Liver (tissue), 3 donors: ENCODE measurements around the gene EPB41L3.

Experiments
- CTCF ChIP-seq: fragments of 150-350 bp; IDR thresholded peaks from 2 replicates; pipeline ENCODE4 v1.5.1; 2017; ENCODE audit warnings: improper control_type of control experiment, low read depth, low read length; ENCODE audit not compliant: missing input control
- EGR1 ChIP-seq, 2 donors: IDR thresholded peaks; 2 replicates each; pipeline ENCODE4 v1.6.1; 2016 to 2018; ENCODE audit warnings: antibody characterized with exemption in 2 of 2, low read depth in 2 of 2
- GABPA ChIP-seq, 2 donors: IDR thresholded peaks in 1 of 2; conservative IDR thresholded peaks in 1 of 2; 2 replicates each; pipeline ENCODE4 v1.6.1; 2016; ENCODE audit warnings: antibody characterized with exemption in 2 of 2, mild to moderate bottlenecking in 1 of 2, moderate library complexity in 1 of 2
- JUND ChIP-seq, 2 donors: IDR thresholded peaks; 2 replicates each; pipeline ENCODE4 v1.6.1; 2016; ENCODE audit warnings: antibody characterized with exemption in 2 of 2
- RAD21 ChIP-seq, 2 donors: IDR thresholded peaks; 2 replicates each; pipeline ENCODE4 v1.6.1; 2016; ENCODE audit warnings: antibody characterized with exemption in 2 of 2, mild to moderate bottlenecking in 2 of 2
- RXRA ChIP-seq, 2 donors: IDR thresholded peaks; 2 replicates each; pipeline ENCODE4 v1.6.1; 2017 to 2018; ENCODE audit warnings: antibody characterized with exemption in 2 of 2, mild to moderate bottlenecking in 1 of 2
- TAF1 ChIP-seq: conservative IDR thresholded peaks from 2 replicates; pipeline ENCODE4 v1.6.1; 2016; ENCODE audit warnings: antibody characterized with exemption, mild to moderate bottlenecking
- YY1 ChIP-seq: IDR thresholded peaks from 2 replicates; pipeline ENCODE4 v1.6.1; 2016; ENCODE audit warnings: antibody characterized with exemption, mild to moderate bottlenecking
- ZBTB33 ChIP-seq: IDR thresholded peaks from 2 replicates; pipeline ENCODE4 v1.6.1; 2016; ENCODE audit warnings: antibody characterized with exemption
- TF ChIP-seq, protein P1 (sequence below): IDR thresholded peaks from 2 replicates; pipeline ENCODE4 v1.6.1; 2016; ENCODE audit warnings: antibody characterized with exemption, mild to moderate bottlenecking
- TF ChIP-seq, protein P2 (sequence below): IDR thresholded peaks from 2 replicates; pipeline ENCODE4 v1.6.1; 2016; ENCODE audit warnings: antibody characterized with exemption
- donor health status: healthy.
- donor health status: healthy.

DNA sequence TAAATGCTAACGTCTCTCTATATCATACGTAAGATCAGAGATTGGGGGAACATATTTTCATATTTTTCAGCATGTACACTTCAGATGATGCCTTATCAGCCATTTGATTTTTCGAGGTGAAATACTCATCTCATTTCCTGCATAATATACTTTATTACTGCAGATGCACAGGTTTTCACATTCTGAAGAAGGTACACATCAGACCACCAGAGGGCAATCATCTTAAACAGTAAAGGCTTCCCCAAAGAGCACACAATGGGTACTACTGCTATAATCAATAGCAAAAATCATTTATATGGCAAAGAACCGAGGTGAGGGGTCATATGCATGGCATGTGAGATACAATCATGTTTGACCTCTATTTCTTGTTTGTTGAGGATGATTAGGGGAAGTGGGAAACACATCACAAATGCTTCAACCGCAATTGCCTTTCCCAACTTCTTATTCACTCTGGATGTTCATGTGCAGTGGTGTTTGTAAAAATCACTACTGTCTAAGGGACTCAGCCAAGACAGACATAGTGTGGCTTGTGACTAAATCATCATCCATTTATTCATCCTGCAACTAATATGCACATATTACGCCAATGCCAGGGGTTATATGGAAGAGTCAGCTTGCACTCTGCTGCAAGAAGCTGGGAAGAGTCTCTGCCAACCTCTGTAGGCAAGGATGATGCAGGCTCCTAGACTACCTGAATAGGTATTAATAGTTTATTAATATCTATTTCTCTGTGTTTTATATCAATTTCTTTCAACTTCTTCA, 118.7 kb downstream of the EPB41L3 start:
- TF ChIP-seq CTCF (no peak), EGR1 (IDR thresholded peaks at IDR 0.05; ENCODE audit: low read depth in 2 of 2) (no peak), YY1 (no peak), JUND (IDR thresholded peaks at IDR 0.05) (no peak), RXRA (IDR thresholded peaks at IDR 0.05) (no peak), TAF1 (no peak), ZBTB33 (no peak), GABPA (IDR thresholded peaks at IDR 0.05 in 1 of 2, conservative IDR thresholded peaks at IDR 0.05 in 1 of 2) (no peak), RAD21 (IDR thresholded peaks at IDR 0.05) (peak; percentile 40 to 44)
- TF ChIP-seq, protein P1, sequence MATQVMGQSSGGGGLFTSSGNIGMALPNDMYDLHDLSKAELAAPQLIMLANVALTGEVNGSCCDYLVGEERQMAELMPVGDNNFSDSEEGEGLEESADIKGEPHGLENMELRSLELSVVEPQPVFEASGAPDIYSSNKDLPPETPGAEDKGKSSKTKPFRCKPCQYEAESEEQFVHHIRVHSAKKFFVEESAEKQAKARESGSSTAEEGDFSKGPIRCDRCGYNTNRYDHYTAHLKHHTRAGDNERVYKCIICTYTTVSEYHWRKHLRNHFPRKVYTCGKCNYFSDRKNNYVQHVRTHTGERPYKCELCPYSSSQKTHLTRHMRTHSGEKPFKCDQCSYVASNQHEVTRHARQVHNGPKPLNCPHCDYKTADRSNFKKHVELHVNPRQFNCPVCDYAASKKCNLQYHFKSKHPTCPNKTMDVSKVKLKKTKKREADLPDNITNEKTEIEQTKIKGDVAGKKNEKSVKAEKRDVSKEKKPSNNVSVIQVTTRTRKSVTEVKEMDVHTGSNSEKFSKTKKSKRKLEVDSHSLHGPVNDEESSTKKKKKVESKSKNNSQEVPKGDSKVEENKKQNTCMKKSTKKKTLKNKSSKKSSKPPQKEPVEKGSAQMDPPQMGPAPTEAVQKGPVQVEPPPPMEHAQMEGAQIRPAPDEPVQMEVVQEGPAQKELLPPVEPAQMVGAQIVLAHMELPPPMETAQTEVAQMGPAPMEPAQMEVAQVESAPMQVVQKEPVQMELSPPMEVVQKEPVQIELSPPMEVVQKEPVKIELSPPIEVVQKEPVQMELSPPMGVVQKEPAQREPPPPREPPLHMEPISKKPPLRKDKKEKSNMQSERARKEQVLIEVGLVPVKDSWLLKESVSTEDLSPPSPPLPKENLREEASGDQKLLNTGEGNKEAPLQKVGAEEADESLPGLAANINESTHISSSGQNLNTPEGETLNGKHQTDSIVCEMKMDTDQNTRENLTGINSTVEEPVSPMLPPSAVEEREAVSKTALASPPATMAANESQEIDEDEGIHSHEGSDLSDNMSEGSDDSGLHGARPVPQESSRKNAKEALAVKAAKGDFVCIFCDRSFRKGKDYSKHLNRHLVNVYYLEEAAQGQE, result no peak
- TF ChIP-seq, protein P2, sequence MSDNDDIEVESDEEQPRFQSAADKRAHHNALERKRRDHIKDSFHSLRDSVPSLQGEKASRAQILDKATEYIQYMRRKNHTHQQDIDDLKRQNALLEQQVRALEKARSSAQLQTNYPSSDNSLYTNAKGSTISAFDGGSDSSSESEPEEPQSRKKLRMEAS, result no peak
